ENCODE measurements around the gene OR4S1.

The OR4S1 gene

GRCh38 chr11:48354013-48354412 is 48.0 kb downstream of the OR4S1 start:
- Histone ChIP-seq H3K4me1 (ENCODE audit: control insufficient read depth, insufficient read depth, low read length) (no peaks in the 10 kb centered on the region), H3K4me3 (ENCODE audit: low read depth, low read length) (no peak overlapping the region), H3K9me3 (ENCODE audit: control insufficient read depth, insufficient read depth, low read length) (peaks cover 8% of the 10 kb centered on the region), H3K9ac (ENCODE audit: low read depth, low read length) (no peak overlapping the region), H3K27me3 (ENCODE audit: control insufficient read depth, insufficient read depth, low read length) (no peaks in the 10 kb centered on the region), H3K36me3 (ENCODE audit: control insufficient read depth, insufficient read depth, low read length) (no peaks in the 10 kb centered on the region)

GRCh38 chr11:48354677-48355076 is 48.7 kb downstream of the OR4S1 start:
- H3K27me3 ChIP-seq (ENCODE audit: control insufficient read depth, insufficient read depth, low read length) = no peaks in the 10 kb centered on the region
- no peaks in the 10 kb centered on the region for H3K4me1 ChIP-seq (ENCODE audit: control insufficient read depth, insufficient read depth, low read length)
- H3K36me3 ChIP-seq (ENCODE audit: control insufficient read depth, insufficient read depth, low read length) = no peaks in the 10 kb centered on the region
- no peak overlapping the region for H3K4me3 ChIP-seq (ENCODE audit: low read depth, low read length)
- peaks cover 8% of the 10 kb centered on the region for H3K9me3 ChIP-seq (ENCODE audit: control insufficient read depth, insufficient read depth, low read length)
- H3K9ac ChIP-seq (ENCODE audit: low read depth, low read length) = no peak overlapping the region
